Measurements from ENCODE around the gene FKRP. TPM values are rescaled to one million over a fixed set of nuclear protein-coding genes. Genes with fewer than 3 reads are reported as not detected.

The FKRP gene
- total and polyA plus RNA-seq, 2 donors (not counting 1 experiment from before 2014, with no cell fraction given), result 11.8 to 12.2 TPM

DNA sequence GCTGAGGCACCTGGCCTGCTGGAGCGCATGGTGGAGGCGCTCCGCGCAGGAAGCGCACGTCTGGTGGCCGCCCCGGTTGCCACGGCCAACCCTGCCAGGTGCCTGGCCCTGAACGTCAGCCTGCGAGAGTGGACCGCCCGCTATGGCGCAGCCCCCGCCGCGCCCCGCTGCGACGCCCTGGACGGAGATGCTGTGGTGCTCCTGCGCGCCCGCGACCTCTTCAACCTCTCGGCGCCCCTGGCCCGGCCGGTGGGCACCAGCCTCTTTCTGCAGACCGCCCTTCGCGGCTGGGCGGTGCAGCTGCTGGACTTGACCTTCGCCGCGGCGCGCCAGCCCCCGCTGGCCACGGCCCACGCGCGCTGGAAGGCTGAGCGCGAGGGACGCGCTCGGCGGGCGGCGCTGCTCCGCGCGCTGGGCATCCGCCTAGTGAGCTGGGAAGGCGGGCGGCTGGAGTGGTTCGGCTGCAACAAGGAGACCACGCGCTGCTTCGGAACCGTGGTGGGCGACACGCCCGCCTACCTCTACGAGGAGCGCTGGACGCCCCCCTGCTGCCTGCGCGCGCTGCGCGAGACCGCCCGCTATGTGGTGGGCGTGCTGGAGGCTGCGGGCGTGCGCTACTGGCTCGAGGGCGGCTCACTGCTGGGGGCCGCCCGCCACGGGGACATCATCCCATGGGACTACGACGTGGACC is 10.1 kb downstream of the FKRP start:
- no peak for DNase-seq (ENCODE audit: low read depth in 2 of 2)
- Histone ChIP-seq H2AFZ (ENCODE audit: low read length) (no peak overlapping the region), H3K27ac (ENCODE audit: insufficient read depth, low read length) (no peak overlapping the region), H3K4me3 (replicated peaks in 1 of 4; ENCODE audit: control extremely low read depth in 1 of 4, insufficient read depth in 1 of 4, low read depth in 3 of 4, low read length in 4 of 4) (no peak overlapping the region), H4K20me1 (ENCODE audit: control insufficient read depth, extremely low read depth, insufficient read depth, low read length) (no peaks in the 10 kb centered on the region), H3K9me3 (ENCODE audit: control insufficient read depth, insufficient read depth, low read depth, low read length) (no peaks in the 10 kb centered on the region), H3K79me2 (ENCODE audit: control insufficient read depth, insufficient read depth, low read length) (no peaks in the 10 kb centered on the region), H3K4me2 (ENCODE audit: extremely low read depth, insufficient read depth, low read length) (no peak overlapping the region), H3K4me1 (ENCODE audit: control insufficient read depth, extremely low read depth, insufficient read depth, low read length) (peaks cover 14% of the 10 kb centered on the region), H3K9ac (ENCODE audit: insufficient read depth, low read length) (no peak overlapping the region), H3K36me3 (ENCODE audit: control insufficient read depth, insufficient read depth, low read length) (peaks cover 10% of the 10 kb centered on the region), H3K27me3 (ENCODE audit: control insufficient read depth, insufficient read depth, low read length) (no peaks in the 10 kb centered on the region)
- TF ChIP-seq EZH2 (IDR thresholded peaks at IDR 0.05; ENCODE audit: low read length, missing control alignments), result no peak
- TF ChIP-seq, protein P1, sequence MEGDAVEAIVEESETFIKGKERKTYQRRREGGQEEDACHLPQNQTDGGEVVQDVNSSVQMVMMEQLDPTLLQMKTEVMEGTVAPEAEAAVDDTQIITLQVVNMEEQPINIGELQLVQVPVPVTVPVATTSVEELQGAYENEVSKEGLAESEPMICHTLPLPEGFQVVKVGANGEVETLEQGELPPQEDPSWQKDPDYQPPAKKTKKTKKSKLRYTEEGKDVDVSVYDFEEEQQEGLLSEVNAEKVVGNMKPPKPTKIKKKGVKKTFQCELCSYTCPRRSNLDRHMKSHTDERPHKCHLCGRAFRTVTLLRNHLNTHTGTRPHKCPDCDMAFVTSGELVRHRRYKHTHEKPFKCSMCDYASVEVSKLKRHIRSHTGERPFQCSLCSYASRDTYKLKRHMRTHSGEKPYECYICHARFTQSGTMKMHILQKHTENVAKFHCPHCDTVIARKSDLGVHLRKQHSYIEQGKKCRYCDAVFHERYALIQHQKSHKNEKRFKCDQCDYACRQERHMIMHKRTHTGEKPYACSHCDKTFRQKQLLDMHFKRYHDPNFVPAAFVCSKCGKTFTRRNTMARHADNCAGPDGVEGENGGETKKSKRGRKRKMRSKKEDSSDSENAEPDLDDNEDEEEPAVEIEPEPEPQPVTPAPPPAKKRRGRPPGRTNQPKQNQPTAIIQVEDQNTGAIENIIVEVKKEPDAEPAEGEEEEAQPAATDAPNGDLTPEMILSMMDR (conservative IDR thresholded peaks at IDR 0.05 in 1 of 2, IDR thresholded peaks at IDR 0.05 in 1 of 2; ENCODE audit: low read depth in 1 of 2, low read length in 2 of 2), result no peak

DNA sequence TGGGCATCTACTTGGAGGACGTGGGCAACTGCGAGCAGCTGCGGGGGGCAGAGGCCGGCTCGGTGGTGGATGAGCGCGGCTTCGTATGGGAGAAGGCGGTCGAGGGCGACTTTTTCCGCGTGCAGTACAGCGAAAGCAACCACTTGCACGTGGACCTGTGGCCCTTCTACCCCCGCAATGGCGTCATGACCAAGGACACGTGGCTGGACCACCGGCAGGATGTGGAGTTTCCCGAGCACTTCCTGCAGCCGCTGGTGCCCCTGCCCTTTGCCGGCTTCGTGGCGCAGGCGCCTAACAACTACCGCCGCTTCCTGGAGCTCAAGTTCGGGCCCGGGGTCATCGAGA is 10.7 kb downstream of the FKRP start:
- no peak overlapping the region for H3K4me3 ChIP-seq (replicated peaks in 1 of 4; ENCODE audit: control extremely low read depth in 1 of 4, insufficient read depth in 1 of 4, low read depth in 3 of 4, low read length in 4 of 4)
- H3K4me2 ChIP-seq (ENCODE audit: extremely low read depth, insufficient read depth, low read length), result no peak overlapping the region
- no peaks in the 10 kb centered on the region for H3K9me3 ChIP-seq (ENCODE audit: control insufficient read depth, insufficient read depth, low read depth, low read length)
- H3K9ac ChIP-seq (ENCODE audit: insufficient read depth, low read length), result no peak overlapping the region
- DNase-seq (ENCODE audit: low read depth in 2 of 2), result no peak
- no peaks in the 10 kb centered on the region for H3K79me2 ChIP-seq (ENCODE audit: control insufficient read depth, insufficient read depth, low read length)
- H4K20me1 ChIP-seq (ENCODE audit: control insufficient read depth, extremely low read depth, insufficient read depth, low read length), result no peaks in the 10 kb centered on the region
- no peaks in the 10 kb centered on the region for H3K27me3 ChIP-seq (ENCODE audit: control insufficient read depth, insufficient read depth, low read length)
- H3K4me1 ChIP-seq (ENCODE audit: control insufficient read depth, extremely low read depth, insufficient read depth, low read length), result peaks cover 14% of the 10 kb centered on the region
- peaks cover 10% of the 10 kb centered on the region for H3K36me3 ChIP-seq (ENCODE audit: control insufficient read depth, insufficient read depth, low read length)
- no peak overlapping the region for H2AFZ ChIP-seq (ENCODE audit: low read length)
- H3K27ac ChIP-seq (ENCODE audit: insufficient read depth, low read length), result no peak overlapping the region
- TF ChIP-seq EZH2 (IDR thresholded peaks at IDR 0.05; ENCODE audit: low read length, missing control alignments), result no peak
- TF ChIP-seq, protein P1 (conservative IDR thresholded peaks at IDR 0.05 in 1 of 2, IDR thresholded peaks at IDR 0.05 in 1 of 2; ENCODE audit: low read depth in 1 of 2, low read length in 2 of 2), result no peak

GRCh38 chr19:46759206-46759605 is 13.3 kb downstream of the FKRP start:
- Histone ChIP-seq H3K9me3 (ENCODE audit: control insufficient read depth, insufficient read depth, low read depth, low read length) (no peaks in the 10 kb centered on the region), H2AFZ (ENCODE audit: low read length) (no peak overlapping the region), H3K27me3 (ENCODE audit: control insufficient read depth, insufficient read depth, low read length) (no peaks in the 10 kb centered on the region), H3K9ac (ENCODE audit: insufficient read depth, low read length) (no peak overlapping the region), H3K79me2 (ENCODE audit: control insufficient read depth, insufficient read depth, low read length) (no peaks in the 10 kb centered on the region), H3K4me3 (replicated peaks in 1 of 4; ENCODE audit: control extremely low read depth in 1 of 4, insufficient read depth in 1 of 4, low read depth in 3 of 4, low read length in 4 of 4) (no peak overlapping the region), H3K36me3 (ENCODE audit: control insufficient read depth, insufficient read depth, low read length) (peaks cover 10% of the 10 kb centered on the region), H3K27ac (ENCODE audit: insufficient read depth, low read length) (peak overlapping the region; percentile 66), H3K4me2 (ENCODE audit: extremely low read depth, insufficient read depth, low read length) (no peak overlapping the region), H3K4me1 (ENCODE audit: control insufficient read depth, extremely low read depth, insufficient read depth, low read length) (peaks cover 14% of the 10 kb centered on the region), H4K20me1 (ENCODE audit: control insufficient read depth, extremely low read depth, insufficient read depth, low read length) (no peaks in the 10 kb centered on the region)
- TF ChIP-seq, protein P1 (conservative IDR thresholded peaks at IDR 0.05 in 1 of 2, IDR thresholded peaks at IDR 0.05 in 1 of 2; ENCODE audit: low read depth in 1 of 2, low read length in 2 of 2), result no peak
- TF ChIP-seq EZH2 (IDR thresholded peaks at IDR 0.05; ENCODE audit: low read length, missing control alignments), result no peak
- no peak for DNase-seq (ENCODE audit: low read depth in 2 of 2)
